H1 (cell line): ENCODE data around the gene PPP1R1B.

ENCODE experiments used
- EZH2 ChIP-seq: fragments of 200-600 bp; sonication (generic); IDR thresholded peaks from 2 replicates; pipeline ENCODE4 v1.7.1; 2012; ENCODE audit warnings: low read depth, mild to moderate bottlenecking, moderate library complexity, low read length, inconsistent platforms; ENCODE audit not compliant: severe bottlenecking
- JUND ChIP-seq: IDR thresholded peaks from 2 replicates; pipeline ENCODE4 v1.6.1; 2011; ENCODE audit warnings: mild to moderate bottlenecking, improper control_type of control experiment, low read length
- NRF1 ChIP-seq: IDR thresholded peaks from 2 replicates; pipeline ENCODE4 v1.6.1; 2011; ENCODE audit warnings: mild to moderate bottlenecking, low read depth, low read length, improper control_type of control experiment
- RAD21 ChIP-seq, 2 experiments: IDR thresholded peaks in 1 of 2; conservative IDR thresholded peaks in 1 of 2; 2 replicates each; pipeline ENCODE4 v1.6.1; 2011; ENCODE audit warnings: low read depth in 2 of 2, low read length in 2 of 2, improper control_type of control experiment in 1 of 2, inconsistent platforms in 1 of 2, mild to moderate bottlenecking in 1 of 2, moderate library complexity in 1 of 2
- TF ChIP-seq, protein P1 (sequence below), 3 experiments: IDR thresholded peaks; 1 replicate in 2 of 3; 2 replicates in 1 of 3; pipeline versions ENCODE4 v1.5.1 to v1.6.1; 2011; ENCODE audit warnings: low read length in 3 of 3, mild to moderate bottlenecking in 3 of 3, inconsistent platforms in 2 of 3, low read depth in 1 of 3, moderate library complexity in 1 of 3; ENCODE audit not compliant: insufficient read depth in 1 of 3; ENCODE audit errors: control extremely low read depth in 1 of 3
- TF ChIP-seq, protein P2 (sequence below): IDR thresholded peaks from 2 replicates; pipeline ENCODE4 v1.6.1; 2011; ENCODE audit warnings: low read depth, mild to moderate bottlenecking, low read length; ENCODE audit not compliant: insufficient read depth

DNA sequence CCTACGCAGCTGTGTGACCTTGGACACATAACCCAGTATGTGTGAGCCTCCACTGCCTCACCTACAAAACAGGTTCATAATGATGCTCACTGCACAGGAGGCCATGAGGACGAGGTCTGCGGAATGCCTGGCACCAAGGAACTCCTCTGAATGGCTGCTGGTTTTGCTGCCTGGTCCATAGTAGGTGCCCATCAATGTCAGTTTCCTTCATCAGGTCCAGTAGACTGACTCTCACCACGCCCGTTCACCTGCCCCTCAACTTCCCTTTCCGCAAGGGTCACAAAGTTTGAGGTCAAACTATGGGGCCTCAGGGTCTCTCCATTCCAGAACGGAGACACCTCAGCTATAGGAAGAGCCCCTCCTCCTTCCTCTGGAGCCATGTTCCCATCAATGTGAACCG is 50.3 kb downstream of the PPP1R1B start:
- no peak for TF ChIP-seq JUND
- TF ChIP-seq RAD21 (IDR thresholded peaks at IDR 0.05 in 1 of 2, conservative IDR thresholded peaks at IDR 0.05 in 1 of 2; ENCODE audit: low read depth in 2 of 2, low read length in 2 of 2) = no peak
- TF ChIP-seq, protein P1, sequence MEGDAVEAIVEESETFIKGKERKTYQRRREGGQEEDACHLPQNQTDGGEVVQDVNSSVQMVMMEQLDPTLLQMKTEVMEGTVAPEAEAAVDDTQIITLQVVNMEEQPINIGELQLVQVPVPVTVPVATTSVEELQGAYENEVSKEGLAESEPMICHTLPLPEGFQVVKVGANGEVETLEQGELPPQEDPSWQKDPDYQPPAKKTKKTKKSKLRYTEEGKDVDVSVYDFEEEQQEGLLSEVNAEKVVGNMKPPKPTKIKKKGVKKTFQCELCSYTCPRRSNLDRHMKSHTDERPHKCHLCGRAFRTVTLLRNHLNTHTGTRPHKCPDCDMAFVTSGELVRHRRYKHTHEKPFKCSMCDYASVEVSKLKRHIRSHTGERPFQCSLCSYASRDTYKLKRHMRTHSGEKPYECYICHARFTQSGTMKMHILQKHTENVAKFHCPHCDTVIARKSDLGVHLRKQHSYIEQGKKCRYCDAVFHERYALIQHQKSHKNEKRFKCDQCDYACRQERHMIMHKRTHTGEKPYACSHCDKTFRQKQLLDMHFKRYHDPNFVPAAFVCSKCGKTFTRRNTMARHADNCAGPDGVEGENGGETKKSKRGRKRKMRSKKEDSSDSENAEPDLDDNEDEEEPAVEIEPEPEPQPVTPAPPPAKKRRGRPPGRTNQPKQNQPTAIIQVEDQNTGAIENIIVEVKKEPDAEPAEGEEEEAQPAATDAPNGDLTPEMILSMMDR (IDR thresholded peaks at IDR 0.05; ENCODE audit: control extremely low read depth in 1 of 3, insufficient read depth in 1 of 3, low read depth in 1 of 3, low read length in 3 of 3) = no peak
- TF ChIP-seq EZH2 = no peak
- TF ChIP-seq, protein P2, sequence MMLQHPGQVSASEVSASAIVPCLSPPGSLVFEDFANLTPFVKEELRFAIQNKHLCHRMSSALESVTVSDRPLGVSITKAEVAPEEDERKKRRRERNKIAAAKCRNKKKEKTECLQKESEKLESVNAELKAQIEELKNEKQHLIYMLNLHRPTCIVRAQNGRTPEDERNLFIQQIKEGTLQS = no peak
- TF ChIP-seq NRF1 = no peak
